BLaER1 treated with 17β-estradiol and CSF1 and Interleukin-3, amounts not matched to agents 10 nM and 100 nM (cell line): ENCODE data around the gene LNX1.

ENCODE experiments used
- H3K27ac ChIP-seq, 11 experiments: shearing (Covaris generic); formaldehyde crosslinking; 2 replicates each; pipeline ENCODE4 v1.8.1; 2022
- H3K27me3 ChIP-seq, 11 experiments: shearing (Covaris generic); formaldehyde crosslinking; 2 replicates each; pipeline ENCODE4 v1.8.1; 2022
- H3K36me3 ChIP-seq, 11 experiments: shearing (Covaris generic); formaldehyde crosslinking; 2 replicates each; pipeline ENCODE4 v1.8.1; 2022
- H3K4me1 ChIP-seq, 10 experiments: shearing (Covaris generic); formaldehyde crosslinking; 2 replicates each; pipeline ENCODE4 v1.8.1; 2022
- H3K4me2 ChIP-seq, 11 experiments: shearing (Covaris generic); formaldehyde crosslinking; 2 replicates each; pipeline ENCODE4 v1.8.1; 2022
- H3K4me3 ChIP-seq, 10 experiments: shearing (Covaris generic); formaldehyde crosslinking; 2 replicates each; pipeline ENCODE4 v1.8.1; 2022
- H3K9ac ChIP-seq, 11 experiments: shearing (Covaris generic); formaldehyde crosslinking; 2 replicates each; pipeline ENCODE4 v1.8.1; 2022
- H3K9me3 ChIP-seq, 11 experiments: shearing (Covaris generic); formaldehyde crosslinking; replicated peaks in 1 of 11; 2 replicates each; pipeline ENCODE4 v1.8.1; 2022
- H4K20me1 ChIP-seq, 11 experiments: shearing (Covaris generic); formaldehyde crosslinking; 2 replicates each; pipeline ENCODE4 v1.8.1; 2022
- Cebpa-rat ChIP-seq, 11 experiments: shearing (Covaris generic); IDR thresholded peaks; 2 replicates each; pipeline ENCODE4 v1.8.1; 2022

Gene LNX1

DNA sequence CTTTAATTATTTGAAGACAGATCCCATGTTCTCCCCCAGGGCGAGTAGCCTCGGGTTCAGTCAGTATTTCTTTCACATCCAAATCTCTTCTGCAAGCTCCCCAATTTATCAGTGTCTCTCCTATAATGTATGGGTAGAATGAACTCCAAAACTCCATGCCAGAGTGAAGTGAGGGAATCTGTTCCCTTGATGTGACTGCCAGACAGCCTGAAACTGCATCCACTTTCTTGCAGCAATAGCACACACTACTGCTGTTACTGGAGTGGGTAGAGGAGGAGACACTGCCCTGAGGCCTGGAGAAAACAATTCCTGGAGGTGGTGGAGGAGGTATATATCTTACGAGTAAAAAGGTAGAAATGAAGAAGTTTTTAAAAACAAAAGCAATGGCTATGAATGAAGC, 11.0 kb downstream of the LNX1 start:
- Histone ChIP-seq H3K4me2 (no peak overlapping the region), H3K9me3 (peaks cover 0 to 7% (median 4%) of the 10 kb centered on the region in 11 experiments; a peak in 6 of 22 replicates), H3K4me3 (no peak overlapping the region), H3K27me3 (no peaks in the 10 kb centered on the region), H3K9ac (no peak overlapping the region), H3K36me3 (no peaks in the 10 kb centered on the region), H3K27ac (no peak overlapping the region), H3K4me1 (peaks cover 0 to 16% (median 10%) of the 10 kb centered on the region in 10 experiments; a peak in 15 of 20 replicates), H4K20me1 (no peaks in the 10 kb centered on the region)
- no peak for TF ChIP-seq Cebpa-rat (IDR thresholded peaks at IDR 0.05)

DNA sequence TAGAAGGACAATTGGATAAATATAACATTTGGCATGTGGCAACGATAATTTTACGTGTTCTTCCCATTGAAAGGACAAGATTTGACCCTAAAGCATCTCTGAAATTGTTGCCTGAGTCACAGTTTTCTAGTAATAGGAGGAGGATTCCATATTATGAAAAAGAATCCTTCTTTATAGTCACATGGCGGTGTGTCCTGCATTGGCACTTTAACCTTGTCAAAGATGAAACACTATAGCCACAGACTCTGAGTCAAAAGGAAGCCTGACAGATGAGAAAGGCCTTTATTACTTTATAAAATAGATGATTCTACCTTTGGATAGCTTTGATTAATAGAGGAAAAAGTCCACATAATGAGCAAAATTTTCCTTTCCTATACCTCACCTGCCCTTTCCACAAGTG, 11.5 kb downstream of the LNX1 start:
- H3K4me2 ChIP-seq, result no peak overlapping the region

DNA sequence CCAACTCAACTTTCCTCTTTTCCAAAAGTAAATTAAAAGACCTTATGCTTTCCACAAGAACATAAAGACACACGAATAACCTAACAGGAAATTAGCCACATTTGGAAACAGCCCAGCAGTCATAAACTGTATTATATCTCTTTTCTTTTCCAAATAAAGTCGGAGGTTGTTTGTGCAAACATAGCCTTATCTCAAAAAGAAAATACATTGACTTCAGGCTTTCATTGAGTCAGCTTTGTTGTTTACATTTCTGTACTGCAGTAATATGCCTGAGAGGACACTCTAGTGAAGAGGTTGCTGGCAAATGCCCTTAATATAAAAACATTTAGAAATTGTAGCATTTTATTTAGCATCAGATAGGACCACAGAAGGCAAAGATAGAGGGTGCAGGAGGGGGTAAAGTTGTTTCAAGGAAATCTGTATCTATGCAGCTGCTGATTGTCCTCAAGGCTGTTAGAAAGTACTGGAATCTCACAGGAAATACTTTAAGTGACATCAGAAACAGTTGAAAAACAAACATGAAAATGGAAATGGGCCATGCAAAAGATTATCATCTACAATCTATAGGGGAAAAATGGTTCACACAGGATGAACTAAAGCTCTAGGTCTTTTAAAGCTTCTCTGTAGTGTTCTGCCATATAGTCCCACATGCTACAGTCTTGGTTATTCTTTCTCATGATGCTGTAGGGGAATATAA, 14.5 kb downstream of the LNX1 start:
- Histone ChIP-seq H3K4me2 (no peak overlapping the region), H3K4me1 (0 out of 20 replicates have a peak, but pooled peaks cover 0 to 5% (median 0%) of the 10 kb centered on the region in 10 experiments), H3K27ac (no peak overlapping the region), H3K9me3 (peaks cover 0 to 6% (median 4%) of the 10 kb centered on the region in 11 experiments; a peak in 6 of 22 replicates), H4K20me1 (no peaks in the 10 kb centered on the region), H3K4me3 (no peak overlapping the region), H3K9ac (no peak overlapping the region), H3K36me3 (no peaks in the 10 kb centered on the region), H3K27me3 (no peaks in the 10 kb centered on the region)
- no peak for TF ChIP-seq Cebpa-rat (IDR thresholded peaks at IDR 0.05)

More for the DNA sequence above, 11.5 kb downstream of the LNX1 start:
- Histone ChIP-seq H3K4me1 (peaks cover 0 to 16% (median 10%) of the 10 kb centered on the region in 10 experiments; a peak in 15 of 20 replicates), H3K4me3 (no peak overlapping the region), H3K9ac (no peak overlapping the region), H3K36me3 (no peaks in the 10 kb centered on the region), H4K20me1 (no peaks in the 10 kb centered on the region), H3K27ac (no peak overlapping the region), H3K9me3 (peaks cover 0 to 7% (median 4%) of the 10 kb centered on the region in 11 experiments; a peak in 6 of 22 replicates), H3K27me3 (no peaks in the 10 kb centered on the region)
- TF ChIP-seq Cebpa-rat (IDR thresholded peaks at IDR 0.05), result no peak

DNA sequence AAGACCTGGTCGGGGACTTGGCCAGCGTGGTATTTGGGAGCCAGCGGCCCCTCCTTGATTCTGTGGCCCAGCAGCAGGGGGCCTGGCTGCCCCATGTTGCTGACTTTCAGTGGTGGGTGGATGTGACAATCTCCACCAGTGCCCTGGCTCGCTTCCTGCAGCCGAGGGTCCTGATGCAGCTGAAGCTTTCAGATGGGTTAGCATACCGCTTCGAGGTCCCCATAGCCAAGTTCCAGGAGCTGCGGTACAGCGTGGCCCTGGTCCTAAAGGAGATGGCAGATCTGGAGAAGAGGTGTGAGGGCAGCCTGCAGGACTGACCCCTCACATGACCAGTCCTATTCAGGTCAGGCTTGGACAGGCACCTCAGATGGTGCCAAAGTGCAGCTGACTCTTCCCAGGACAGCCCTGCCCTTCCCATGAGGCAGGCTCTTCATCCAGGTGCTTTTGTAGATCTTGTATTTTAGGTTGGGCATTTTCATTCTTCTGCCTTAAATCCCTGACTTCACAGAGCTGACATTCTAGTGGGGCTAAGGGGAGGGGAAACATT, 15.1 kb downstream of the LNX1 start:
- no peak overlapping the region for H3K9ac ChIP-seq
- TF ChIP-seq Cebpa-rat (IDR thresholded peaks at IDR 0.05), result no peak

DNA sequence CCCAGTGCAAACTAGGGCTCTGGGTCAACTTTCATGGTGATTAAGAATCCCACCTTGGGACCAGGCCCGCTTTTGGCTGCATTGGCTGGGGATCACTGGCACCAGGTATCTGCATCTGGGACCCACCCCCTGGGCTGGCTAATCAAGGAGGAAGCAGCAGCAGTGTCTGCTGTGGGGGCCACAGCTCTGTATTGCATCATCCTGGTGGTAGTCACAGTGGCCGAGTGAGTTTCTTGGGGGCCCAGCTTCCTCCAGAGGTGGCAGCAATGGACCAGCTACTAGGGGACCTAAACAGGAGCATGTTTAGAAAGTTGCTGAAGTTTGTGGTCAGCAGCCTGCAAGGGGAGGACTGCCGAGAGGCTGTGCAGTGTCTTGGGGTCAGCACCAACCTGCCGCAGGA, 15.7 kb downstream of the LNX1 start:
- Histone ChIP-seq H3K27me3 (no peaks in the 10 kb centered on the region), H3K9me3 (no peaks in the 10 kb centered on the region; a peak in 1 of 22 replicates), H3K36me3 (no peaks in the 10 kb centered on the region), H3K4me1 (0 out of 20 replicates have a peak, but pooled peaks cover 0 to 5% (median 0%) of the 10 kb centered on the region in 10 experiments), H3K4me2 (no peak overlapping the region), H3K27ac (no peak overlapping the region), H3K4me3 (no peak overlapping the region), H3K9ac (no peak overlapping the region), H4K20me1 (no peaks in the 10 kb centered on the region)
- TF ChIP-seq Cebpa-rat (IDR thresholded peaks at IDR 0.05), result 0 out of 22 replicates have a peak, but pooled peaks of 1 of the 11 experiments have one; percentile 16

More for the DNA sequence above, 15.1 kb downstream of the LNX1 start:
- Histone ChIP-seq H4K20me1 (no peaks in the 10 kb centered on the region), H3K9me3 (no peaks in the 10 kb centered on the region), H3K27me3 (no peaks in the 10 kb centered on the region), H3K4me3 (no peak overlapping the region), H3K4me1 (0 out of 20 replicates have a peak, but pooled peaks cover 0 to 5% (median 0%) of the 10 kb centered on the region in 10 experiments), H3K27ac (no peak overlapping the region), H3K4me2 (no peak overlapping the region), H3K36me3 (no peaks in the 10 kb centered on the region)

DNA sequence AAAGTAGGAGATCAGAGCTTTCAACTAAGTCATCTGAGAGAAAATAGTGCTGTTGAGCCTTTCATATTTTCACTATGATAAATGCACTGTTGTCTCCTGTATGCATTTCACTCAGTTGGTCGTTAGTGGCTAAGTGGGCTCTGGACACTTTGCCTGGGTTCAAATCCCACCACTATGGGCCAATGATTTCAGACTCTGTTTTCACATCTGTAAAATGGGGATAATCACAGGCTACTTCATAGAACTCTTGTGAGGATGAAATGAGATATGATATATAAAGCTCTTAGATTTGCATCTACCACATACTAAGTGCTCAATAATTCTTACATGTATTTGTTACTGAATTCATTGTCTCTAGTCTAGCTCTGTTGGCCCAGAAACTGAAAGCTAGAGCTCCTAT, 16.8 kb downstream of the LNX1 start:
- H3K9ac ChIP-seq, result no peak overlapping the region

DNA sequence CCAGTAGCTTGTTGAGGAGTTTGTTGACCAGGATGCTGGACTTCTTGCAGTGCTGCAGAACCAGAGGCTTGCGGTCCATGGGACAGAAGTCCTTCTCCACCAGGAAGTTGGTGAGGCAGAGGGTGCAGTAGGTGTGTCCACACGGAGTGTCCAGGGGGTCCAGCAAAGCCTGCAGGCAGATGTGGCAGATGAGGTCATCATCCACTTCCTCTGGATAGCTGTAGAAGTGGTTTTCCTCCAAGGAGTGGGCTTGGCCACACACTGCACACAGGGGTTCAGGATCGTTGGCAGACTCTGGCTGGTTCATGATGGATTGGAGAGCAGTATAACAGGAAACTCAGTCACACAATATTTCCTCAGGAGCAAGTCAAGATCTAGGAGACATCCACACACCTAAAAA, 17.6 kb downstream of the LNX1 start:
- H4K20me1 ChIP-seq, result no peaks in the 10 kb centered on the region
- no peak overlapping the region for H3K4me3 ChIP-seq
- H3K27ac ChIP-seq, result no peak overlapping the region
- H3K9me3 ChIP-seq, result no peaks in the 10 kb centered on the region; a peak in 1 of 22 replicates
- no peaks in the 10 kb centered on the region for H3K36me3 ChIP-seq
- no peak overlapping the region for H3K9ac ChIP-seq
- H3K4me1 ChIP-seq, result 0 out of 20 replicates have a peak, but pooled peaks cover 0 to 5% (median 0%) of the 10 kb centered on the region in 10 experiments
- H3K27me3 ChIP-seq, result no peaks in the 10 kb centered on the region
- H3K4me2 ChIP-seq, result 0 out of 22 replicates have a peak overlapping the region, but pooled peaks of 1 of the 11 experiments have one; percentile 13
- TF ChIP-seq Cebpa-rat (IDR thresholded peaks at IDR 0.05), result no peak

More for the DNA sequence above, 16.8 kb downstream of the LNX1 start:
- H3K4me1 ChIP-seq, result 0 out of 20 replicates have a peak, but pooled peaks cover 0 to 5% (median 0%) of the 10 kb centered on the region in 10 experiments
- H4K20me1 ChIP-seq, result no peaks in the 10 kb centered on the region
- no peak for TF ChIP-seq Cebpa-rat (IDR thresholded peaks at IDR 0.05)
- H3K27me3 ChIP-seq, result no peaks in the 10 kb centered on the region
- no peaks in the 10 kb centered on the region; a peak in 1 of 22 replicates for H3K9me3 ChIP-seq
- no peak overlapping the region for H3K4me2 ChIP-seq
- H3K4me3 ChIP-seq, result no peak overlapping the region
- H3K27ac ChIP-seq, result no peak overlapping the region
- H3K36me3 ChIP-seq, result no peaks in the 10 kb centered on the region

DNA sequence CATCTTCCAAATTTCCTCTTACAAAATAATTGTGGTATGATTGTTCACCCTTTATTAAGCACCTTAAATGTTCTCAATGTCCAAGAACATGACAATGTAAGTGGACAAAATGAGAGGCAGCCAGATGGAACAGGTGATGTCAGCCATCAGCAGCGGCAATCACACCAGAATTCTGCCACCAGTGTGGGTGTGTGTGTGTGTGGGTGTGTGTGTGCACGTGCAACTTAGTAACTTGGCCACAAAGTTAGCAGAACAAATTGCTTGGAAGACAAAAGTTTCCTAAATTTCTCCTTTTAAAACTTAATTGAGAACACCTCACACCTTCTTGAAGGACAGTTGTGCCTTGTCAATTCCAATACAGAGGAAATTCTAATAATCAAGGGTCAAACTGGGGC, 18.7 kb downstream of the LNX1 start:
- no peaks in the 10 kb centered on the region; a peak in 1 of 22 replicates for H3K9me3 ChIP-seq
- no peak overlapping the region for H3K9ac ChIP-seq
- H3K27ac ChIP-seq, result no peak overlapping the region
- H3K36me3 ChIP-seq, result no peaks in the 10 kb centered on the region
- no peak overlapping the region for H3K4me2 ChIP-seq
- H3K27me3 ChIP-seq, result no peaks in the 10 kb centered on the region
- no peak for TF ChIP-seq Cebpa-rat (IDR thresholded peaks at IDR 0.05)
- H3K4me1 ChIP-seq, result 0 out of 20 replicates have a peak, but pooled peaks cover 0 to 5% (median 0%) of the 10 kb centered on the region in 10 experiments
- H4K20me1 ChIP-seq, result no peaks in the 10 kb centered on the region
- no peak overlapping the region for H3K4me3 ChIP-seq

DNA sequence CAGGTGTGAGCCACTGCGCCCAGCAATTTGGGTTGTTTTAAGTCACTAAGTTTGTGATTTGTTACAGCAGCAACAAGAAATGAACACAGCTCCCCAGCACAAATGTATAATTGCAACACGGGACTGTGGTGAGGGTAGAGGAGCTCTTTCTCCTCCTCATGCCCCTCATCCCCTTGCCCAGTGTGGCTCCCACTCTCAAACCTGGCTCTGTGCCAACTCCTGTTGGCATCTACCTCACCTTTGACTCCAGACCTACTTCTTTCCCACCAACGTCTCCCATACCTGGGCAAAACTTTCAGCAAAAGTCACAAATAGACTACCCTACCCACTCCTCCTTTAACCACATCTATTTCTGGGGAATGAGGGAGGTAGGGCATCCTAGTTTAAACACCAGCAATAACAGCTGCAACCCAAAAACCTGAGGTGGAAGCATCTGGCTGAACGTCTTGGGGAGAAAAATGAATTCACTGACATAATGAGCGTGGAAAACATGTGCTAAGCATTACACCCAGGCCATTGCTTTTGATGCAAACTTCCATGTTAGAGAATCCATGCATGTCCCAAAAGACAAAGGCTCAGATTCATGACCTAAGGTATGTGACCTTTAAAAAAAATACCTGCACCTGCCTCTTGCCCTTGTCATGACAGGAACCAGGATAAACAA, 19.2 kb downstream of the LNX1 start:
- Histone ChIP-seq H3K27ac (no peak overlapping the region), H3K4me2 (no peak overlapping the region)

More for the DNA sequence above, 19.2 kb downstream of the LNX1 start:
- H3K9ac ChIP-seq, result no peak overlapping the region
- H3K36me3 ChIP-seq, result no peaks in the 10 kb centered on the region
- H3K9me3 ChIP-seq, result no peaks in the 10 kb centered on the region; a peak in 1 of 22 replicates
- 0 out of 20 replicates have a peak, but pooled peaks cover 0 to 5% (median 0%) of the 10 kb centered on the region in 10 experiments for H3K4me1 ChIP-seq
- H3K4me3 ChIP-seq, result no peak overlapping the region
- no peak for TF ChIP-seq Cebpa-rat (IDR thresholded peaks at IDR 0.05)
- no peaks in the 10 kb centered on the region for H4K20me1 ChIP-seq
- no peaks in the 10 kb centered on the region for H3K27me3 ChIP-seq
